Muscle of back (tissue), 11 donors: Measurements from ENCODE around the gene CHAC1. TPM values are rescaled to one million over a fixed set of nuclear protein-coding genes. Genes with fewer than 3 reads are reported as not detected.

Source experiments
- DNase-seq, 3 donors: peaks; one replicate each; pipeline versions ENCODE4 v3.0.0 to v3.0.0-alpha.2; 2013
- polyA plus RNA-seq, 10 donors: library from polyadenylated mRNA; unstranded; fragments of 120-200 nt; gene quantifications; one replicate each; pipeline ENCODE4 v1.2.1, GENCODE V29; 2013; ENCODE audit not compliant: insufficient read length in 10 of 10

CHAC1 gene
- polyA plus RNA-seq, 10 donors = 1.3 to 6.5 (median 3.1) TPM

DNA sequence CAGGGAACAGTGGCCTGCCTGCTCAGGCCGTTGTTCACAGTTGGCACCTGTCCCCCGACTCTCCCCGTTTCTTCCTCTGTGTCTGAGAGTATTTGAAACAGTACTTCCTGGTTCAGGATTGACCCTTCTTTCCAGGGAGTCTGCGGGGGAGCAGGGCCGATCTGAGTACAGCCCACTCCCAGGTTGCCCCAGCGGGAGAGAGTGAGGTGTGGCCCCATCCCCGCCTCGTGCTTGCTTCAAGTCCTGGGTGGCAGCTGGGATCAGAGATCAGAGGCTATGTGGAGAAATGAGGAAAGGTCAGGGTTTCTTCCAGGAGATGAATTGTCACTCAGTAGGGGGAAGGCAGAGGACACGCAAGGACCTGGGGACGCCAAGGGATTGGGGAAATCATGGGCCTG is 30.7 kb upstream of the CHAC1 start:
- no peak for DNase-seq

DNA sequence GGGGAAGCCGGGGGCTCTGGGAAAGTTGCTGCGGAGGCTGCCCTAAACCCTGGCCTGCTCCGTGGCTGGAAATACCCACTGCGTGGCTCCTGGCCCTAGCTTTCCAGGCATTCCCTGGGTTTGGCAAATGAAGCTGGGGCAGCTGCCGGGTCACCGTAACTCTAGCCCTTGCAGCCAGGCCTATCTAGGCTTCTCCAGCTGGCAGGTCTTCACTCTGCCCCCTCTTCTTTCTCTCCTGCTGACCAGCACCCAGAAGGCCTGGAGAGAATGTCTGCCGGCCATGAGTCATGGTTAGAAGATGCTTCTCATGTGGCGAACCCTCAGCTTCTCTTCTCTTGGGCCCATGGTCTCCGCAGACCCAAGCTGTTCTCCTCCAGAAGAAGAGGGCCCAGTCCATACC is 29.7 kb upstream of the CHAC1 start:
- DNase-seq = no peak

DNA sequence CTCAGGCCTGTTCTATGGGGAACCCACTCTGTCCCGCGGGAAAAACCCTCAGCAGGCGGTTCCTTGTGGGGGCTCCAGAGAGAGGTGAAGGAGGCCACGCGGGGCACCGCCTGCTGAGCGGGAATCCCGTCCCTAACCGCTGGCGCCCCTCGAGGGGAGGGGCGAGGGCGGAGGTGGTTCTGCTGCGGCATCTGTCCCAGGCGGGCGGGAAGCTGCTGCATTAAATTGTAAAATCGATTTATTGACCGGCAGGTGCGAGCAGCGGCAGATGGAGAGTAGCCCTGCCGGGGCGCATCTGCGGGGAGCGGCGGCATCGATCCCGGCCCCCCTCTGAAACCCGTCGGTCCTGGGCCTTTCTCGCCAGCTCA is 27.8 kb upstream of the CHAC1 start:
- DNase-seq = no peak

DNA sequence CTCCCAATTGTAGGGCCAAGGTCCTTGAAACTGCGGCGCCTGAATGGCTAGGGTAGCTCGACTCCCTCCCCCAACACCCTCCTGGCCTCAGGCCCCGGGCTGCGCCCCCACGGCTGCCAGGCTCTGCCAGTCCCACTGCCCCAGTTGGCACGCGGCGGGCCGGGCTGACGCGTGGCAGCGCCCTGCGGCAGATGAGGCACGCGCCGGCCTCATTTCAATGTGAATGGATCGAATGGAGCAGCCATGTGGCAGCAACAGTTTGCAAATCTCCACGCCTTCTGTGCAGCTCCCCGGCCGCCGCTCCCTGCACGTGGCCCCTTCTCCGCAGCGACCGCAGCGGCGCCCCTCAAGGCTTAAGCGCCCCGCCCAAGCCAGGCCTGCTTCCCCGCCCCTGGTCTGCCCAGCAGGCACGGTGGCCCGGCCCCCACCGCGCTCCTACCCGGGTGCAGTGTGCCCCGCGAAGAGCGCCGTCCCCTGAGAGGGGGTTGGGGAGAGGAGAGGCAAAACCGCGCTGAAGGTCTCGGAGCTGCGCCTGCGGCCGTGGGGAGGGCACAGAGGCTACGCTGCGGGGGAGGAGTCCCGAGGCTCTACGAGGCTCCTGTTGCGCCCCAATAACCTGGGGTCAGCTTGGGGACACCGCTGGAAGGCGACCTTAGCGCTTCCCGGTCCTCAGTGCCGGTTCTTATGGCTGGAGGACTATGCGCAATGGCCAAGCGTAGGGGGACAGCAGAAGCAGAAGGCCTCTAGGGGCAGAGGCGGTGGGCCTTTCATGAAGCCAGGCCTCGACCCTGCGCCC is 27.2 kb upstream of the CHAC1 start:
- peak in 1 of 3 donors; percentile 65 for DNase-seq

DNA sequence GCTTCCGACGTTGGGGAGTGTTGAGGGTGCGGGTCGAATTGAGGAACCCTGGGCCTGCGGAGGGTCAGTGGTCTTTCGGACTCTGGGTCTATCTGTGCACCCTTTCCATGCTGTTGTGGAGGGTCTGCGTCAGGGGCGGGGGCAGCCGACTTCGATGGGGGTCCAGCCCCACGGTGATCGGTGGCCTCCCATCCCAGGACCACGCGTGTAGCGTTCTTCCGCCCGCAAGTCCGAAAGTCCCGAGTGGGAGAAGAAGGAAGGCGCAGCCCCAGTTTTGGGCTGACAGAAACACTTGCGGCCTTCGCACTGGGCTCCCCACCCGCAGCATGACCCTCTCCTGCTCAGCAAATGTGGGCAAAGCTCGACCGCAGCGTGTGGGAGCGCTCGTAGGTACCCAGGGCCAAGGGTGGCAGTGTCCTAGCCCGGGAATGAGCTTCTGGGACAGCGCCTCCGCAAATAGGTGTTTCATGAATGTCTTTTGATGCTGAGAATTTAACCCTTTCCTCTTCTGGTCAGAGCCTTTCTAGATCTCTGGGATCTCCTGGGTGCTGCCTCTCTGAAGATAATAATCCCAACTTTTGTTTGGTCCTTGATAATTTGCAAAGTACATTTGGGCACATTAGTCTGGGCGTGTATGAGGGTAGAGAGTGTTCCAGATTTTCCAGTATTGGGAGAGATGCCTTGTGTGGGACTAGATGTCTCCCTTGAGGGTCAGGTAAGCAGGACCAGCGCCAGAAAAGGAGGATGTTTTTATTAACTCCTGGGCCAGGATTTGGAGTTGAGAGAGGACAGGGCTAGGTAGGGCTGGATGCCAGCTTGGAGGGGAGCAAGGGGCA is 26.4 kb upstream of the CHAC1 start:
- no peak for DNase-seq

DNA sequence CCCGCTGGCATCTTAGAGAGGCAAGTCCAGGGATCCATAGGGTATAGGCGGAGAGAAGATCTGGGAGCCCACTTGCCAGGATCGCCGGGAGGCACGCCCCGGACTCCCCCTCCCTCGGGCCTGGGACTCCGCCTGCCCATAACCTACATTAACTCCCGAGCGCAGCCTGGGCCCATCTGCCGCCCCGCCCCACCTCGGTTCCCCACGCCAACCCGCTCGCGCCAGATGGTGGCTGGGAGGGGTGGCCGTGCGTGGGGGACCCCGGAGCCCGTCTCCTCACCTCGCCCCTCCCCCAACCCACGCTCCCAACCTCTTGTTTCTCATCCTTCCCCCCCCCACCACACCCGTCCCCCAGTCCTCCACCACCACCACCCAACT is 25.8 kb upstream of the CHAC1 start:
- no peak for DNase-seq

DNA sequence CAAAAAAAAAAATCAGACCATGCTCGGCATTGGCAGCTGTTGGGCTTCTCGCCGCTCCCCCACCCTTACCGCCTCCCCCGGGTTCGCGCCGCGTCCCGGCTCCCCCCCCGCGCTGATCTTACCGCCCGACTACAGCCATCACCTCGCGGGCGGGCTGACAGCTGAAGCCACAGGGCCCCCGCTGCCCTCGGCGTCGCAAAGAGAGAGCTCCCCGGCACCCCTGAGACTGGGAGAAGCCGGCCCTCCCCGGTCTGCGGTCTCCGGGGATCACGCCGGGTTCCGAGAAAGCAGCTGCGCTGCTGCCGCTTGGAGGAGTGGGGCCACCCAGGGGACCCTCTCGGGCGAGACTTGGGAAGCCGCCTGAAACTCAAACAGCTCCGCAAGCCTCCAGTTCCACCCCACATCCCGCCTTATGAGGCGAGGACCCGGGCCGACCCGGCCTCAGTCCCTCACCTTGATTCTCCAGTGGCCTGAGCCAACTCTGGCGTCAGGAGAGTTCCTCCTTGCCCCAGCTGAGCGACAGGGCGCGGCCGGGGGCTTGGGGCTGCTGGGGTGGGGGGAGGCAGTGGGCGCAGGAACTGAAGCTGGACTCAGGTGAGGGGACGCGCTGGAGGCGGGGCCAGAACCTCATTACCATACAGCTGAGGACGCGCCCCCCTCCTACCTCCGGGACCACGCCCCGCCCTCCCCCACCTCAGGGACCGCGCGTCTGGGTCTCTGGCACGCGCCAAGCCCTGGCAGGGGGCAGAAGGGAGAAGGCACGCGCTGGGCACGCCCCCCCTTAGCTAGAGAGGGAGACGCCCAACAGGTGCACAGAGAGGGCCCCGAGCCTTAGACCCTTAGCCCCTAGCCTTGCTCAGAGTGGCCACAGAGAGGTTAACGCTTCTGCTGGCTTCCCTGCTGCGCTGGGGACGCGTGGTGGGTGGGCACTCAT is 25.1 kb upstream of the CHAC1 start:
- peak in 1 of 3 donors; percentile 55 for DNase-seq

DNA sequence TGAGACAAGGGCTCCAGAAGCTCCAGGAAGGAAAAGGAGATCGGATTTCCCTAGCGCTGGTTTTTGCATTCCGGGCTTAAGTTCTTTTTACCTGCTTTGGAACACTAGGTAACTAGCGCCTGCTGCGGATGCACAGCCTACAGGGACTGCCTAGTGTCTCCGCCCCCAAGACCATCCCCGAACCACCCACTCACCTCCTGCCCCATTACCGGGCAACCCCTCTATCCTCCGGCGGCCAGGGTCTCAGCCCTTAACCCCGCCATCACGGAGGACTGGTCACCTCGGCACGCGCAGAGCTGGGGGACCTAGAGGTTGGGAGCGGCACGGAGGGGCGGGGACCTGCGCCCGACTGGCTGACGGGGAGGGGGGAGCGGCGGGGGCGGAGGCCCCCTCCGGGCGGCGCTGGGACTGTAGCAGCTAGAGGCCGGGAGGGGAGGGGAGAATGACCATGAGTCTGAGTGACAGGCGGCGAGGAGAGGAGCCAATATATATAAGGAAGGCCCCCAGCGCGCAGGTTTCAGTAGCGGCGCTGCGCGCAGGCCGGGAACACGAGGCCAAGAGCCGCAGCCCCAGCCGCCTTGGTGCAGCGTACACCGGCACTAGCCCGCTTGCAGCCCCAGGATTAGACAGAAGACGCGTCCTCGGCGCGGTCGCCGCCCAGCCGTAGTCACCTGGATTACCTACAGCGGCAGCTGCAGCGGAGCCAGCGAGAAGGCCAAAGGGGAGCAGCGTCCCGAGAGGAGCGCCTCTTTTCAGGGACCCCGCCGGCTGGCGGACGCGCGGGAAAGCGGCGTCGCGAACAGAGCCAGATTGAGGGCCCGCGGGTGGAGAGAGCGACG is 24.2 kb upstream of the CHAC1 start, which contains the start of gene DLL4:
Gene DLL4 (plus strand): TSS at position 520 of the 839 bp plus-strand sequence. CDS start 329 bp downstream, outside the sequence.
- peak in 2 of 3 donors; percentile 72 to 89 for DNase-seq

DNA sequence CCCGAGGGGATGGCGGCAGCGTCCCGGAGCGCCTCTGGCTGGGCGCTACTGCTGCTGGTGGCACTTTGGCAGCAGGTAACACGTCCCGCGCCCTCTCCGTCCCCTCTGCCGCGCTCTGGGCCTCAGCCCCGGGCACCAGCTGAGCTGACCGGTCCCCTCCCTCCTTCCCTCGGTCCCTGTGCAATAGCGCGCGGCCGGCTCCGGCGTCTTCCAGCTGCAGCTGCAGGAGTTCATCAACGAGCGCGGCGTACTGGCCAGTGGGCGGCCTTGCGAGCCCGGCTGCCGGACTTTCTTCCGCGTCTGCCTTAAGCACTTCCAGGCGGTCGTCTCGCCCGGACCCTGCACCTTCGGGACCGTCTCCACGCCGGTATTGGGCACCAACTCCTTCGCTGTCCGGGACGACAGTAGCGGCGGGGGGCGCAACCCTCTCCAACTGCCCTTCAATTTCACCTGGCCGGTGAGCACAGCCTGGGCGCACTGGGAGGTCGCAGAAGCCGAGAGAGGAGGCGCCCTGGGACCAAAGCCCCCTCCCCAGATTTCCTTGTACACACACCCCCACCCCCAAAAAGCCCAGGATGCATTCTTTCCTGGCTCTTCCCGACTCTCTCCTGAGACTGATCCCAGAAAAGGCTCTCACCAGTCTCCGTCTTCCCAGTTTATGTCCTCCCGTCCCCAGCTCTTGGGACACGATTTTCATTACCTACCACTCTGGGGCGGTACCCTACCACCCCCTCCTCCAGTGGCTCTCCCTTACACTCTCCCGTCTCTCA is 23.4 kb upstream of the CHAC1 start:
- DNase-seq = peak in 2 of 3 donors; percentile 71 to 92

DNA sequence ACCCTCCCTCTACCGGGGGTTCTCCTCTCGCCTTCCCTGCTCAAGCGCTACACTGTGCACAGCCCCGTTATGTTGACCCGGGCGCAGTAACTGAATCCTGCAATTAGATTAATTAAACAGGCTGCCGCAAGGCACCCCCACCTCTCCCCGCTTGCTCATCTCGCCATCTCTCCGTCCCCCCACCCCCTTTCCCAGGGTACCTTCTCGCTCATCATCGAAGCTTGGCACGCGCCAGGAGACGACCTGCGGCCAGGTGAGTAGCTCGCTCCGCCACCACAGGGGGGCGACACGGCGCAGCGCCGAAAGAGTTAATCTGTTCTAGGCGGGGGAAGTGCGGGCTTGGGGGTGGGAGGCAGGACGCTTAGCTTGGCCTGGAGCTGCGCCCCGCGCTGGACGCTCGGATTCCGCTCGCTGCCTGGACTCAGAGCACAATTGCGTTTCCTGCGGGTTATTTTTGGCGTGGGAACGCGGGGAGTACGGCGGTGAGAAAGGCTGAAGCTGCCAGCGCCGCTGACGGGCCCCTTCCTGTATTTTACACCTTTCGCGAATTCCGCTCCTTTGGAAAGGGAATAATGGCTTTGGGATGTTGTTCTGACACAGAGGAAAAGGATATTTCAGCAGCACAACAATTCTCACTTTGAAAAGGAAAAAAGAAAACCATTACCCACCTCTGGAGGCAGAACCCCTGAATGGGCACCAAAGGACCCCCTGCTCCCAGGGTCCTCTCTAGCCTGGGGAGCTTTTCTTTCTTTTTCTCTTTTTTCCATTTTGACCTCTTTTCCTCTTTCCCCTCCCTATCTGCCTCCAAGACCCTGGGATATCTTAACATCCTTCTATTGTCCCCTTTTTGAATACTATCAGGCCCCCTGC is 22.6 kb upstream of the CHAC1 start:
- peak in 2 of 3 donors; percentile 61 to 76 for DNase-seq

DNA sequence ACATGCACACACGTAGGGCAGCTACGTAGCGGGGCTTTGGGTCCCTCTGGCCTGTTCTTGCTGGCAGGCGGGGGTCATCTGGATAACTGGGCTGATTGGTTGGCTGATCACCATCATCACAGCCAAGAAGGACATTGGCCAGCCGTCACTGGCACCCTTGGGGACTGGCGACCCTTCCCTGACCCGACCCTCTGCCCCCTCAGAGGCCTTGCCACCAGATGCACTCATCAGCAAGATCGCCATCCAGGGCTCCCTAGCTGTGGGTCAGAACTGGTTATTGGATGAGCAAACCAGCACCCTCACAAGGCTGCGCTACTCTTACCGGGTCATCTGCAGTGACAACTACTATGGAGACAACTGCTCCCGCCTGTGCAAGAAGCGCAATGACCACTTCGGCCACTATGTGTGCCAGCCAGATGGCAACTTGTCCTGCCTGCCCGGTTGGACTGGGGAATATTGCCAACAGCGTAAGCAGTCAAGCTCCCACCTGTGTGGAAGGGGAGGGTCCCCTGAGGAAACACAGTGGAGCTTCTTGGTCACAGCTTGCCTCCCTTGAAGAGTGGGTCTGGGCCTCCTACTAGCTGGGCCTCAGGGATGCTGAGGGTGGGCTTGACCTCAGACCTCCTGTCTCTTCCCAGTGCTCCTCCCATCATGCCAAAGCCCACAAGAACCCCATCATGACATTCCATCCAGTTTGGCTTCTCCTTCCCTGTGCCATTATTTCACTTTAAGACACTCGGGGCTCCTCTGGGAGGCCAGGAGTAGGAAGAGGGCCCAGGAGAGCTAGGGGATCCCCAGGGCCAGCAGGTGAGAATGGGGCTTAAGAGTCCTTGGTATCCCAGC is 21.8 kb upstream of the CHAC1 start:
- DNase-seq = no peak

DNA sequence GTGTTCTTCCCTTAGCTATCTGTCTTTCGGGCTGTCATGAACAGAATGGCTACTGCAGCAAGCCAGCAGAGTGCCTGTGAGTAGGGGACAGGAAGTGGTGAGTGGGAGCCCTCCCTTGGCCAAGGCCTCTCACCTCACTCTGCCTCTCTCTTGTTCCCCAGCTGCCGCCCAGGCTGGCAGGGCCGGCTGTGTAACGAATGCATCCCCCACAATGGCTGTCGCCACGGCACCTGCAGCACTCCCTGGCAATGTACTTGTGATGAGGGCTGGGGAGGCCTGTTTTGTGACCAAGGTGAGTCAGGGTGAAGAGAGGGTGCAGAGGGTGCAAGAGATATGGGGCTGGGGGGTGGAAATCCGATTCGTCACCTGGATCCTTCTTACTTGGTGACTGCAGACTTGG is 21.1 kb upstream of the CHAC1 start:
- DNase-seq = no peak

DNA sequence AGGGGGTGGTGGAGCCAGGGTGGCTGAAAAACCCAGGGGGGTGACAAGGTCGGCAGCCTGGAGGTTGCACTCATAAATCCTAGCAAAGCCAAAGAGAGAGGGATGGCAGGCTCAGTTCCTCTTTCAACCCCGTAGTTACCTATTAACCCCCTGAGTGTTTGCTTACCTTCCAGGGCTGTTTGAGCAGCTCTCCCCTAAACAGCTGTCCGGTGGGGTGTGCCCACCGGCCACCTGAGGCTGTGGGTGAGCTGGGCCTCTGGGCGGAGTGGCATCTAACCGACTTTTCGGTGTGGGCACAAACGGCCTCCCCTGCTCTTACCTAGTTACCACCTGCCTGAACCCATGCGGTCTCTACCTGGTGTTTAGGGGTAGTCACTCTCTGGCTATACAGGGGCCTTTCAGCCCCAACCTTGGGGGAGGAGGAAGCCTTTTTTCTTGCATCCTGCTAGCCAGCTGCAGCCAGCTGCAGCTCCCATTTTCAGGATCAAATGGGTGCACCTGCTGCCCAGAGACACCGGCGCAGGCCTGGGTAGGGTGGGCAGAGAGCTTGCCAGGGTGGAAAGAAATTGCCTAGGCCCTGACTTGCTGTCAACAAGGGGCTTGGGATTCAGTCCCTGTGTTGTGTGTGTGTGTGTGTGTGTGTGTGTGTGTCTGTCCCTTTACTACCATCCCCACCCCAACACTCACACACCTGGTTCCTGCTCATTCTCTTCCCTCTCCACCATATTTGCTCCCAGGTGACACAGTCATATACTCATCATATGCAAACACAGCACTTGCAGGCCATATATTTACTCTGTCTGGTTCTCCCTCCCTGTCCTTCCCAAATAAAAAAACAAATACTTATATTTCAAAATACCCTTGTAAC is 20.4 kb upstream of the CHAC1 start:
- DNase-seq = no peak

DNA sequence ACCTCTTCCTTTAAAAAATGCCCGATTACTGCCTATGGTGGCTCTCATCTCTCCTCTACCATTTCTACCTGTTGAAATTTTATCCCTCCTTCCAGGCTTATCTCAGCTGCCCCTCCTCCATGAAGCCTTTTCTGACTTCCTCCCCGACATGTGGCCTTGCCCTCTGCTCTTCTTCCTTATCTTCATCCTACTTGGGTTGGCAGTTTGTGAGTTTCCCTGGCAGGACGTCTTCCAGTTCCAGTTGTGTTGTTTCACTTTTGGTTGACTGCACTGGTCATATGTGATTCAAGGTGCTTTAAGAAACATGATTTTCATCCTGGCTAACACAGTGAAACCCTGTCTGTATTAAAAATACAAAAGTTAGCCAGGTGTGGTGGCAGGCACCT is 19.8 kb upstream of the CHAC1 start:
- no peak for DNase-seq

DNA sequence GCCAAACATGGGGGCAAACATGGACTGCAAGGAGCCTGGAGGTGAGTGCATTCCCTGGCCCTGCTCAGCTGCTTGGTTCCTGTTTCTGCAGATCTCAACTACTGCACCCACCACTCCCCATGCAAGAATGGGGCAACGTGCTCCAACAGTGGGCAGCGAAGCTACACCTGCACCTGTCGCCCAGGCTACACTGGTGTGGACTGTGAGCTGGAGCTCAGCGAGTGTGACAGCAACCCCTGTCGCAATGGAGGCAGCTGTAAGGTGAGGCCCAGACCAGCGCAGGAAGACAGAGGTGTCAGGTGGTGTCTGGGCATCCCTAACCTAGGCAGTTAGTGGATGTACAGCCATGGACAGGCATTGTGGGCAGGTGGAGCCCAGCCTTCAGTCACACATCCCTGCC is 18.8 kb upstream of the CHAC1 start:
- no peak for DNase-seq

DNA sequence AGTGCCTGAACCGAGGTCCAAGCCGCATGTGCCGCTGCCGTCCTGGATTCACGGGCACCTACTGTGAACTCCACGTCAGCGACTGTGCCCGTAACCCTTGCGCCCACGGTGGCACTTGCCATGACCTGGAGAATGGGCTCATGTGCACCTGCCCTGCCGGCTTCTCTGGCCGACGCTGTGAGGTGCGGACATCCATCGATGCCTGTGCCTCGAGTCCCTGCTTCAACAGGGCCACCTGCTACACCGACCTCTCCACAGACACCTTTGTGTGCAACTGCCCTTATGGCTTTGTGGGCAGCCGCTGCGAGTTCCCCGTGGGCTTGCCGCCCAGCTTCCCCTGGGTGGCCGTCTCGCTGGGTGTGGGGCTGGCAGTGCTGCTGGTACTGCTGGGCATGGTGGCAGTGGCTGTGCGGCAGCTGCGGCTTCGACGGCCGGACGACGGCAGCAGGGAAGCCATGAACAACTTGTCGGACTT is 17.0 kb upstream of the CHAC1 start:
- no peak for DNase-seq
